ENCODE data around the gene NUBPL. TPM values are rescaled to one million over a fixed set of nuclear protein-coding genes. Genes with fewer than 3 reads are reported as not detected.

The NUBPL gene
- total RNA-seq, 1 donor from 2014 or later, result 9.8 TPM

- TF ChIP-seq, protein P1, sequence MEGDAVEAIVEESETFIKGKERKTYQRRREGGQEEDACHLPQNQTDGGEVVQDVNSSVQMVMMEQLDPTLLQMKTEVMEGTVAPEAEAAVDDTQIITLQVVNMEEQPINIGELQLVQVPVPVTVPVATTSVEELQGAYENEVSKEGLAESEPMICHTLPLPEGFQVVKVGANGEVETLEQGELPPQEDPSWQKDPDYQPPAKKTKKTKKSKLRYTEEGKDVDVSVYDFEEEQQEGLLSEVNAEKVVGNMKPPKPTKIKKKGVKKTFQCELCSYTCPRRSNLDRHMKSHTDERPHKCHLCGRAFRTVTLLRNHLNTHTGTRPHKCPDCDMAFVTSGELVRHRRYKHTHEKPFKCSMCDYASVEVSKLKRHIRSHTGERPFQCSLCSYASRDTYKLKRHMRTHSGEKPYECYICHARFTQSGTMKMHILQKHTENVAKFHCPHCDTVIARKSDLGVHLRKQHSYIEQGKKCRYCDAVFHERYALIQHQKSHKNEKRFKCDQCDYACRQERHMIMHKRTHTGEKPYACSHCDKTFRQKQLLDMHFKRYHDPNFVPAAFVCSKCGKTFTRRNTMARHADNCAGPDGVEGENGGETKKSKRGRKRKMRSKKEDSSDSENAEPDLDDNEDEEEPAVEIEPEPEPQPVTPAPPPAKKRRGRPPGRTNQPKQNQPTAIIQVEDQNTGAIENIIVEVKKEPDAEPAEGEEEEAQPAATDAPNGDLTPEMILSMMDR (IDR thresholded peaks at IDR 0.05; ENCODE audit: insufficient read depth, low read length, poor library complexity, severe bottlenecking), result no peak
Measured at GRCh38 chr14:31897581-31898186, 336.5 kb downstream of the NUBPL start.

DNA sequence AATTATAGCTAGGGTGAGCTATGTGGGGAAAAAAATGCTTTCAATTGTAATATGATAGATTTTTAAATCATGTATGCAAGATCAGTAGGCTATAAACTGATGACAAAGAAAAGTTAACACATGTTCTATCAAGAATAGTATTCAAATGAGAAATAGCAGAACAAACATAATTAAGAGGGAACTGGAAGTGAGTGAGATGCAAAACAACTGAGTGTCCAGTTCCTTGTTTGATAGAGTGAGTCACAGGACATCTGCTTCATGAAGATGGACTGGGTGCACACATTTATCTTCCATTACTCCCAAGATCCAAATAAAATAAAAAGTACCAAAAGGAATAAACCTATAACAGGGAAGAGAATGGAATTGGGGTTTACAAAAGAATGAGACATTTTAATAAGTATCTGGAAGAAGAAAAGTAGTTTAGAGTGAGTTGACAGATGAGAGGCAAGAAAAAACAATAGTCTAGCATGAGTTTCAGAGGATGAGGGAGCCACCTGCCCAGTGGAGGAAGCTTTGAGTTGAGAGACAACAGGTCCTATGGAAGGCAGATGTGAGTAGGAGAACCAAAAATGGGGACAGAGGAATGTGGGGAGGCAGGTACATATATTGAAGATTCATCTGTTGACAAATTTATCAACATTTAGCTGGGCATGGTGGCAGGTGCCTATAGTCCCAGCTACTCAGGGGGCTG lies 337.8 kb downstream of the NUBPL start:
- no peak overlapping the region for H3K4me3 ChIP-seq (ENCODE audit: low read depth, low read length)
- no peak for DNase-seq (ENCODE audit: low read depth)

More at GRCh38 chr14:31897581-31898186, 336.5 kb downstream of the NUBPL start:
- no peak overlapping the region for H3K4me3 ChIP-seq (ENCODE audit: low read depth, low read length)
- no peak for DNase-seq (ENCODE audit: low read depth)
- no peaks in the 10 kb centered on the region for H3K27me3 ChIP-seq (ENCODE audit: control insufficient read depth, insufficient read depth, low read length)
- H3K36me3 ChIP-seq (ENCODE audit: control insufficient read depth, insufficient read depth, low read length), result no peaks in the 10 kb centered on the region

DNA sequence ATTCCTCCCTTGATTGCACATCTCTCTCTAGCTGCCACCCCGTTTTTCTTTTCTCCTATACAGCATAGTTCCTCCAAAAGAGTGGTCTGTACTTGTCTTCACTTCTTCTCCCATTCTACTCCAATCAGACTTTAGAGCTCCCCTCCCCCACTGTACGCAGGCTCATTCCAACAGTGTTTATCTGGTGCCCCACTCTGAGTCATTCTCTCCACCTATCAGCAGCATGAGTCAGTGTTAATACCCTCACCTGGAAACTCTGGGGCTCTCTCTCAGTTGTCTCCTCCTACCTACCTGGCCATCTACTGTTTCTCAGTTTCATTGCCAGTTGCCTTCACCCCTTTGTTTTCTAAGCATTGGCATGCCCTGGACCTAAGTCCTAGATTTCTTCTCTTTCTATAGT lies 340.8 kb downstream of the NUBPL start:
- Histone ChIP-seq H3K4me3 (ENCODE audit: low read depth, low read length) (no peak overlapping the region), H3K36me3 (ENCODE audit: control insufficient read depth, insufficient read depth, low read length) (no peaks in the 10 kb centered on the region), H3K27me3 (ENCODE audit: control insufficient read depth, insufficient read depth, low read length) (no peaks in the 10 kb centered on the region)
- DNase-seq (ENCODE audit: low read depth), result no peak
- TF ChIP-seq, protein P1 (IDR thresholded peaks at IDR 0.05; ENCODE audit: insufficient read depth, low read length, poor library complexity, severe bottlenecking), result no peak

More for the DNA sequence above, 337.8 kb downstream of the NUBPL start:
- TF ChIP-seq, protein P1 (IDR thresholded peaks at IDR 0.05; ENCODE audit: insufficient read depth, low read length, poor library complexity, severe bottlenecking), result no peak
- Histone ChIP-seq H3K36me3 (ENCODE audit: control insufficient read depth, insufficient read depth, low read length) (no peaks in the 10 kb centered on the region), H3K27me3 (ENCODE audit: control insufficient read depth, insufficient read depth, low read length) (no peaks in the 10 kb centered on the region)

DNA sequence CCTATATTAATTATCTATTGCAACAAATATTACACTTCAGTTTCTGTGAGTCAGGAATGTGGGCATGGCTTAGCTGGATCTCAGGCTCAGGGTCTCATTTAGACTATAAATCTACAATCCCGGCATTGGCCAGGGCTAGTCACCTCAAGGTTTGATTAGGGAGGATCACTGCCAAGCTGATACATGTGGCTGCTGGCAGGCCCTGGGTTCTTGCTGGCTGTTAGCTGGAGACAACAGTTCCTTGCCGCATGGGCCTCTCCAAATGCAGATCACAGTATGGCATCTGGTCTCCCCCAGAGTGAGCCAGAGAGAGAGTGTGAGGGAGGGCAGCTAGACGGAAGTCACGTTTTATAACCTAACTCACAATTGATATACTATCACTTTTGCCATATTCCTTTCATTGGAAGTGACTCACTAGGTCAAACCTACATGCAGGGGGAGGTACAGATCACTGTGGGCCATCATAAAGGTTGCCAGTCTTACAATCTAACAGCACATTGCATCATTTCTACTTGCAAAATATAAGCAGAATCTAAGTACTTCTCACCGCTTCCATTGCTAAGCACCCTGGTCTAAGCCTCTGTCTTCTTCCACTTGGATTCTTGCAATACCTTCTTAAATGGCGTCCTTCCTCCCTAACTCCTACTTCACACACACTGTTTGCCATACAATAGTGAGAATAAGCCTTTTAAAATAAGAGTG lies 341.9 kb downstream of the NUBPL start:
- DNase-seq (ENCODE audit: low read depth), result no peak
- H3K4me3 ChIP-seq (ENCODE audit: low read depth, low read length), result no peak overlapping the region
- H3K36me3 ChIP-seq (ENCODE audit: control insufficient read depth, insufficient read depth, low read length), result no peaks in the 10 kb centered on the region
- H3K27me3 ChIP-seq (ENCODE audit: control insufficient read depth, insufficient read depth, low read length), result no peaks in the 10 kb centered on the region
- TF ChIP-seq, protein P1 (IDR thresholded peaks at IDR 0.05; ENCODE audit: insufficient read depth, low read length, poor library complexity, severe bottlenecking), result no peak

GRCh38 chr14:31909977-31910376 lies 348.8 kb downstream of the NUBPL start:
- no peak for DNase-seq (ENCODE audit: low read depth)
- Histone ChIP-seq H3K36me3 (ENCODE audit: control insufficient read depth, insufficient read depth, low read length) (no peaks in the 10 kb centered on the region), H3K27me3 (ENCODE audit: control insufficient read depth, insufficient read depth, low read length) (no peaks in the 10 kb centered on the region), H3K4me3 (ENCODE audit: low read depth, low read length) (no peak overlapping the region)
- TF ChIP-seq, protein P1 (IDR thresholded peaks at IDR 0.05; ENCODE audit: insufficient read depth, low read length, poor library complexity, severe bottlenecking), result no peak

Other genes starting within 250 kb of the NUBPL start
- gene HEATR5A, start 140.9 kb upstream of the NUBPL start, total RNA-seq, result 12.4 and 18.8 TPM in 2 replicates
- gene DTD2, start 103.9 kb upstream of the NUBPL start, total RNA-seq, result 30.0 and 44.6 TPM in 2 replicates
- gene GPR33, start 73.4 kb upstream of the NUBPL start, total RNA-seq, result not detected in 2 replicates

All from kidney epithelial cell (primary cell).